Measurements from ENCODE around the gene GK. TPM values are rescaled to one million over a fixed set of nuclear protein-coding genes. Genes with fewer than 3 reads are reported as not detected.
"Not testable (repeated sequence)": the region's sequence is repeated elsewhere in the genome, so short reads cannot be mapped to it uniquely, and the experiment has no call there.

The GK gene
- polyA plus RNA-seq, 1 donor (not counting 4 experiments of a cell fraction or from before 2014, with no cell fraction given): 2.0 TPM

DNA sequence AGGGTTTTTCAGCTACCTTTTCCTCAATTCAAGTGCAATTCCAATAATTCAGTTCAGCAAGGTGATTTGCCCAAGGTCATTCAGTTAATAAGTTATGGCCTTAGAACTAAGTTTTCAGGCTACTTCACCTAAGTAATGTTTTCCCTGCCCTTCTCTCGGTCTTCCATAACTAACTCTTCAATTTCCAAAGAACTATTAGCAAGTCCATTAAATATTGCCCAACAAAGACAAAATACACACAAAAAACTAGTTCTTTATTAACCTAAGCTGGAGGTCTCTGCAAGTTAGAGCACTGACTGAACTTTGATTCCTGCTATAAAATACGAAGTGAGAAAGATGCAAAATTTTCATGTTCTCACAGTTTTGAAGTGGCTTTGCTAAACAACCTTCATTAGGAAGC is 26.8 kb upstream of the GK start:
- H3K4me2 ChIP-seq (ENCODE audit: control insufficient read depth, extremely low read depth, insufficient read depth, low read depth, low read length): no peak overlapping the region
- FAIRE-seq: no peak
- H4K20me1 ChIP-seq (ENCODE audit: control insufficient read depth, extremely low read depth, insufficient read depth, low read length): no peaks in the 10 kb centered on the region
- no peak overlapping the region for H2AFZ ChIP-seq (ENCODE audit: control insufficient read depth, low read length)
- H3K79me2 ChIP-seq (ENCODE audit: control insufficient read depth, insufficient read depth, low read length): no peaks in the 10 kb centered on the region
- no peak overlapping the region for H3K4me3 ChIP-seq (ENCODE audit: control insufficient read depth in 2 of 3, extremely low read depth in 1 of 3, insufficient read depth in 2 of 3, low read depth in 1 of 3, low read length in 3 of 3)
- H3K9me3 ChIP-seq (ENCODE audit: control insufficient read depth, low read depth, low read length): peaks cover 6% of the 10 kb centered on the region
- no peak overlapping the region for H3K9ac ChIP-seq (ENCODE audit: control insufficient read depth, extremely low read depth, insufficient read depth, low read length)
- no peak for DNase-seq (ENCODE audit: low read depth, low spot score)
- H3K9me1 ChIP-seq (ENCODE audit: control insufficient read depth, extremely low read depth, insufficient read depth, low read length): no peaks in the 10 kb centered on the region
- TF ChIP-seq EZH2 (IDR thresholded peaks at IDR 0.05; ENCODE audit: low read length): no peak
- TF ChIP-seq, protein P1, sequence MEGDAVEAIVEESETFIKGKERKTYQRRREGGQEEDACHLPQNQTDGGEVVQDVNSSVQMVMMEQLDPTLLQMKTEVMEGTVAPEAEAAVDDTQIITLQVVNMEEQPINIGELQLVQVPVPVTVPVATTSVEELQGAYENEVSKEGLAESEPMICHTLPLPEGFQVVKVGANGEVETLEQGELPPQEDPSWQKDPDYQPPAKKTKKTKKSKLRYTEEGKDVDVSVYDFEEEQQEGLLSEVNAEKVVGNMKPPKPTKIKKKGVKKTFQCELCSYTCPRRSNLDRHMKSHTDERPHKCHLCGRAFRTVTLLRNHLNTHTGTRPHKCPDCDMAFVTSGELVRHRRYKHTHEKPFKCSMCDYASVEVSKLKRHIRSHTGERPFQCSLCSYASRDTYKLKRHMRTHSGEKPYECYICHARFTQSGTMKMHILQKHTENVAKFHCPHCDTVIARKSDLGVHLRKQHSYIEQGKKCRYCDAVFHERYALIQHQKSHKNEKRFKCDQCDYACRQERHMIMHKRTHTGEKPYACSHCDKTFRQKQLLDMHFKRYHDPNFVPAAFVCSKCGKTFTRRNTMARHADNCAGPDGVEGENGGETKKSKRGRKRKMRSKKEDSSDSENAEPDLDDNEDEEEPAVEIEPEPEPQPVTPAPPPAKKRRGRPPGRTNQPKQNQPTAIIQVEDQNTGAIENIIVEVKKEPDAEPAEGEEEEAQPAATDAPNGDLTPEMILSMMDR (optimal IDR thresholded peaks at IDR 0.05 in 1 of 3, IDR thresholded peaks at IDR 0.05 in 1 of 3, conservative IDR thresholded peaks at IDR 0.05 in 1 of 3; ENCODE audit: extremely low read depth in 1 of 3, insufficient read depth in 2 of 3, low read length in 3 of 3): no peak
- no peaks in the 10 kb centered on the region for H3K27me3 ChIP-seq (ENCODE audit: control insufficient read depth, extremely low read depth, insufficient read depth, low read length)
- H3K36me3 ChIP-seq (ENCODE audit: control insufficient read depth in 2 of 2, extremely low read depth in 1 of 2, insufficient read depth in 2 of 2, low read length in 2 of 2): no peaks in the 10 kb centered on the region
- H3K4me1 ChIP-seq (ENCODE audit: control insufficient read depth, extremely low read depth, insufficient read depth, low read length): no peaks in the 10 kb centered on the region
- dilution Hi-C loops (cut with MboI; ENCODE audit: extremely low pct_ligation_motif_present, low sequenced_read_pairs): no loop called here
- no peak overlapping the region for H3K27ac ChIP-seq (ENCODE audit: control insufficient read depth, insufficient read depth, low read length)

DNA sequence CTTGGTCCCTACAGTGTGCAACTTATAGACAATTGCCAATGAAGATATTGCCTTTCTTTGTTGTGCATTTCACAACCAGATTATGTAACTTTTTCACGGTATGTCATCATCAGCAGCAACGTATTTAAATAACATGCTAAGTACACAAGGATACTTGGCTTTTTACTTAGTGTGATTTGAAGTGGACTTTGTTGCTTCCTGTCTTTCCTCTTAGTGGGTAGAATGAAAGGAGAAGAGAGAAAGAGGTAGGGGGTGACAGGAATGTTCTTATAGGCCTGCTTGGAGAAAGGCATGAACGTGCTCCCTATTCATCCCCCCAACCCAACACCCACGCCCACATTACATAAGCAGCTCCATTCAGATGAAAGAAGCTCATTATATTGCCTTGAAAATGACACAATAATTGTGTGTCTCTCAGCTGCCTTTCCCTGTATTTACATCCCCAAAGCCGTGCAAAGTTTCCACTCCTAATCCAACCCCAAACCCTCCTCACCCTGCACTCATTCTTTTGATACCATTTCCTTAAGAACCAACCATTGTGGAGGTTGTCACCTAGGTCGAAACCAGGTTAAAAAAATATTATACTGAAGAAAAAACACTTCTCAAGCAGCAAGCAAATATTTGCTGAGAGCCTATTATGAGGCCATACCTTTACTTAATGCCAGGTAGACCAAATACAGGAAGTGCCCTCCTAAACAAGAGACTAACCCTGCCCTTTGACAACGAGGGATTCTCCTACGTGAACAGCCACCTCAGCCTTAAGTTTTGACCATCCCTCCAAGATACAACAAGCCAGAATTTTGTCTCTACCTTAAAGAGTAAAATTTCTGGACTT is 25.2 kb upstream of the GK start:
- Histone ChIP-seq H3K4me1 (ENCODE audit: control insufficient read depth, extremely low read depth, insufficient read depth, low read length) (no peaks in the 10 kb centered on the region), H3K36me3 (ENCODE audit: control insufficient read depth in 2 of 2, extremely low read depth in 1 of 2, insufficient read depth in 2 of 2, low read length in 2 of 2) (no peaks in the 10 kb centered on the region), H3K9ac (ENCODE audit: control insufficient read depth, extremely low read depth, insufficient read depth, low read length) (no peak overlapping the region), H3K27ac (ENCODE audit: control insufficient read depth, insufficient read depth, low read length) (no peak overlapping the region), H3K9me3 (ENCODE audit: control insufficient read depth, low read depth, low read length) (no peaks in the 10 kb centered on the region), H4K20me1 (ENCODE audit: control insufficient read depth, extremely low read depth, insufficient read depth, low read length) (no peaks in the 10 kb centered on the region), H3K4me2 (ENCODE audit: control insufficient read depth, extremely low read depth, insufficient read depth, low read depth, low read length) (no peak overlapping the region), H3K27me3 (ENCODE audit: control insufficient read depth, extremely low read depth, insufficient read depth, low read length) (no peaks in the 10 kb centered on the region), H3K79me2 (ENCODE audit: control insufficient read depth, insufficient read depth, low read length) (no peaks in the 10 kb centered on the region), H2AFZ (ENCODE audit: control insufficient read depth, low read length) (no peak overlapping the region), H3K9me1 (ENCODE audit: control insufficient read depth, extremely low read depth, insufficient read depth, low read length) (no peaks in the 10 kb centered on the region), H3K4me3 (ENCODE audit: control insufficient read depth in 2 of 3, extremely low read depth in 1 of 3, insufficient read depth in 2 of 3, low read depth in 1 of 3, low read length in 3 of 3) (no peak overlapping the region)
- FAIRE-seq: no peak
- dilution Hi-C loops (cut with MboI; ENCODE audit: extremely low pct_ligation_motif_present, low sequenced_read_pairs): no loop called here
- no peak for DNase-seq (ENCODE audit: low read depth, low spot score)
- no peak for TF ChIP-seq EZH2 (IDR thresholded peaks at IDR 0.05; ENCODE audit: low read length)
- TF ChIP-seq, protein P1 (optimal IDR thresholded peaks at IDR 0.05 in 1 of 3, IDR thresholded peaks at IDR 0.05 in 1 of 3, conservative IDR thresholded peaks at IDR 0.05 in 1 of 3; ENCODE audit: extremely low read depth in 1 of 3, insufficient read depth in 2 of 3, low read length in 3 of 3): no peak

DNA sequence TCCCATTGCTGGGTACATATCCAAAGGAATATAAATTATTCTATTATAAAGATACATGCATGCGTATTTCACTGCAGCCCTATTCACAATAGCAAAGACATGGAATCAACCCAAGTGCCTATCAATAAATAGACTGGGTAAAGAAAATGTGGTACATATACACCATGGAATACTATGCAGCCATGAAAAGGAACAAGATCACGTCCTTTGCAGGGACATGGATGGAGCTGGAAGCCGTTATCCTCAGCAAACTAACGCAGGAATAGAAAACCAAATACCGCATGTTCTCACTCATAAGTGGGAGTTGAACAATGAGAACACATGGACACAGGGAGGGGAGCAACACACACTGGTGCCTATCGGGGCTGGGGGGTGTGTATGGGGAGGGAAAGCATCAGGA is 19.2 kb upstream of the GK start:
- H3K9ac ChIP-seq (ENCODE audit: control insufficient read depth, extremely low read depth, insufficient read depth, low read length); H3K4me1 ChIP-seq (ENCODE audit: control insufficient read depth, extremely low read depth, insufficient read depth, low read length); FAIRE-seq; H3K27ac ChIP-seq (ENCODE audit: control insufficient read depth, insufficient read depth, low read length); H4K20me1 ChIP-seq (ENCODE audit: control insufficient read depth, extremely low read depth, insufficient read depth, low read length); H3K9me3 ChIP-seq (ENCODE audit: control insufficient read depth, low read depth, low read length); dilution Hi-C loops (cut with MboI; ENCODE audit: extremely low pct_ligation_motif_present, low sequenced_read_pairs); H3K36me3 ChIP-seq (ENCODE audit: control insufficient read depth in 2 of 2, extremely low read depth in 1 of 2, insufficient read depth in 2 of 2, low read length in 2 of 2); H3K4me3 ChIP-seq (ENCODE audit: control insufficient read depth in 2 of 3, extremely low read depth in 1 of 3, insufficient read depth in 2 of 3, low read depth in 1 of 3, low read length in 3 of 3); H3K27me3 ChIP-seq (ENCODE audit: control insufficient read depth, extremely low read depth, insufficient read depth, low read length); H2AFZ ChIP-seq (ENCODE audit: control insufficient read depth, low read length); H3K9me1 ChIP-seq (ENCODE audit: control insufficient read depth, extremely low read depth, insufficient read depth, low read length); H3K4me2 ChIP-seq (ENCODE audit: control insufficient read depth, extremely low read depth, insufficient read depth, low read depth, low read length); H3K79me2 ChIP-seq (ENCODE audit: control insufficient read depth, insufficient read depth, low read length); DNase-seq (ENCODE audit: low read depth, low spot score): not testable (repeated sequence)

All from keratinocyte (primary cell).